SK-N-SH (cell line): ENCODE measurements around the gene HK3. TPM values are rescaled to one million over a fixed set of nuclear protein-coding genes. Genes with fewer than 3 reads are reported as not detected.

Experiments used
- CTCF ChIA-PET: fragments of 300-600, 350-600 bp; formaldehyde crosslinking; extraction: SDS; loops from one replicate; lab custom pipeline; 2021; lab: Yijun Ruan, JAX
- POLR2A ChIA-PET: fragments of 350-600 bp; sonication (Branson Sonifier 250); formaldehyde crosslinking; extraction: SDS; loops from one replicate; lab custom pipeline; 2020; ENCODE audit warnings: antibody characterized with exemption, inconsistent platforms; lab: Yijun Ruan, JAX
- DNase-seq: peaks from one replicate; pipeline ENCODE4 v3.0.0; 2012
- H2AFZ ChIP-seq: fragments of 200-600 bp; sonication (generic); 2 replicates; pipeline ENCODE4 v1.8.1; 2016; ENCODE audit warnings: antibody characterized with exemption, mild to moderate bottlenecking, low read depth
- H3F3A ChIP-seq: fragments of 200-600 bp; sonication (generic); replicated peaks from 2 replicates; pipeline ENCODE3; 2016; ENCODE audit warnings: antibody characterized with exemption, mild to moderate bottlenecking; ENCODE audit not compliant: insufficient read depth
- H3K27ac ChIP-seq, 2 experiments: fragments of 200-500 bp in 1 of 2; fragments of 200-600 bp in 1 of 2; sonication (Bioruptor generic) in 1 of 2; sonication (generic), shearing (Covaris generic) in 1 of 2; 2 replicates each; pipeline versions ENCODE4 v1.5.1 to v1.6.1; 2014 to 2016; ENCODE audit warnings: low read depth in 2 of 2, inconsistent platforms in 1 of 2, low read length in 1 of 2, mild to moderate bottlenecking in 1 of 2, mixed read lengths in 1 of 2
- H3K27me3 ChIP-seq: fragments of 200-600 bp; sonication (generic), shearing (Covaris generic); 2 replicates; pipeline ENCODE4 v1.6.1; 2016; ENCODE audit warnings: mixed run types; ENCODE audit not compliant: insufficient read depth
- H3K36me3 ChIP-seq, 2 experiments: fragments of 200-500 bp in 1 of 2; fragments of 200-600 bp in 1 of 2; sonication (Bioruptor generic) in 1 of 2; sonication (generic) in 1 of 2; replicated peaks in 1 of 2; 2 replicates each; pipeline versions ENCODE3 to v1.5.1; 2014 to 2016; ENCODE audit warnings: low read length in 1 of 2, mild to moderate bottlenecking in 1 of 2; ENCODE audit not compliant: insufficient read depth in 2 of 2, control insufficient read depth in 1 of 2
- H3K4me1 ChIP-seq, 2 experiments: fragments of 200-500 bp in 1 of 2; fragments of 200-600 bp in 1 of 2; sonication (Bioruptor generic) in 1 of 2; sonication (generic), shearing (Covaris generic) in 1 of 2; 2 replicates each; pipeline versions ENCODE4 v1.5.1 to v1.6.1; 2014 to 2016; ENCODE audit warnings: low read depth in 1 of 2, low read length in 1 of 2, mixed run types in 1 of 2; ENCODE audit not compliant: insufficient read depth in 2 of 2, control insufficient read depth in 1 of 2
- H3K4me2 ChIP-seq: fragments of 200-600 bp; sonication (generic), shearing (Covaris generic); 2 replicates; pipeline ENCODE4 v1.6.1; 2017; ENCODE audit warnings: mixed run types
- H3K4me3 ChIP-seq, 2 experiments: fragments of 200-500 bp in 1 of 2; fragments of 200-600 bp in 1 of 2; sonication (Bioruptor generic) in 1 of 2; sonication (generic), shearing (Covaris generic) in 1 of 2; 2 replicates each; pipeline versions ENCODE4 v1.5.1 to v1.8.1; 2014 to 2016; ENCODE audit warnings: low read depth in 2 of 2, inconsistent platforms in 1 of 2, low read length in 1 of 2, mild to moderate bottlenecking in 1 of 2, mixed read lengths in 1 of 2, moderate library complexity in 1 of 2
- H3K79me2 ChIP-seq: fragments of 200-600 bp; sonication (generic); 2 replicates; pipeline ENCODE4 v1.8.1; 2017; ENCODE audit warnings: mild to moderate bottlenecking; ENCODE audit not compliant: insufficient read depth
- H3K9ac ChIP-seq: fragments of 200-600 bp; sonication (generic); 2 replicates; pipeline ENCODE4 v1.6.1; 2017; ENCODE audit warnings: mixed run types
- H3K9me2 ChIP-seq: fragments of 200-600 bp; sonication (generic); 2 replicates; pipeline ENCODE4 v1.6.1; 2017; ENCODE audit warnings: mixed run types
- H3K9me3 ChIP-seq: fragments of 200-600 bp; sonication (generic); 2 replicates; pipeline ENCODE4 v1.6.1; 2017; ENCODE audit warnings: mixed run types, mild to moderate bottlenecking, moderate library complexity
- H4K20me1 ChIP-seq: fragments of 200-600 bp; sonication (generic); 2 replicates; pipeline ENCODE4 v1.6.1; 2017; ENCODE audit warnings: mild to moderate bottlenecking, mixed run types; ENCODE audit not compliant: insufficient read depth
- CTCF ChIP-seq: fragments of 200-600 bp; sonication (generic); IDR thresholded peaks from 2 replicates; pipeline ENCODE4 v1.6.1; 2017; ENCODE audit warnings: antibody characterized with exemption, mild to moderate bottlenecking, moderate library complexity
- EP300 ChIP-seq, 2 experiments: IDR thresholded peaks; 2 replicates each; pipeline versions ENCODE4 v1.4.0 to v1.6.1; 2012; ENCODE audit warnings: borderline replicate concordance in 1 of 2, low read depth in 1 of 2, low read length in 1 of 2
- EZH2phosphoT487 ChIP-seq: fragments of 200-600 bp; sonication (generic); IDR thresholded peaks from 2 replicates; pipeline ENCODE4 v1.6.1; 2017; ENCODE audit warnings: low read depth, mixed run types, mild to moderate bottlenecking, antibody characterized with exemption, moderate library complexity, borderline replicate concordance
- IRF3 ChIP-seq: fragments of 150-350 bp; IDR thresholded peaks from 2 replicates; pipeline ENCODE4 v1.6.1; 2016; ENCODE audit warnings: mild to moderate bottlenecking, low read depth, low read length
- JUND ChIP-seq: IDR thresholded peaks from 2 replicates; pipeline ENCODE4 v1.4.0; 2012
- MXI1 ChIP-seq: IDR thresholded peaks from 2 replicates; pipeline ENCODE4 v1.6.1; 2012; ENCODE audit warnings: mild to moderate bottlenecking, low read depth, low read length, improper control_type of control experiment
- NFIC ChIP-seq: IDR thresholded peaks from 2 replicates; pipeline ENCODE4 v1.4.0; 2012; ENCODE audit warnings: borderline replicate concordance
- PBX3 ChIP-seq: IDR thresholded peaks from 2 replicates; pipeline ENCODE4; 2012
- POLR2AphosphoS5 ChIP-seq: IDR thresholded peaks from 2 replicates; pipeline ENCODE4 v1.6.1; 2012; ENCODE audit warnings: low read depth, low read length
- RAD21 ChIP-seq: IDR thresholded peaks from 2 replicates; pipeline ENCODE4 v1.6.1; 2012; ENCODE audit warnings: mild to moderate bottlenecking, low read length
- RCOR1 ChIP-seq: fragments of 150-350 bp; IDR thresholded peaks from 2 replicates; pipeline ENCODE4 v1.6.1; 2017; ENCODE audit warnings: antibody characterized with exemption, low read length
- RXRA ChIP-seq: IDR thresholded peaks from 2 replicates; pipeline ENCODE4 v1.4.0; 2012; ENCODE audit warnings: low read depth, mild to moderate bottlenecking, borderline replicate concordance
- SIN3A ChIP-seq: IDR thresholded peaks from 2 replicates; pipeline ENCODE4 v1.6.1; 2012; ENCODE audit warnings: low read depth, mild to moderate bottlenecking, low read length, moderate library complexity, borderline replicate concordance
- TCF12 ChIP-seq: IDR thresholded peaks from 2 replicates; pipeline ENCODE4 v1.4.0; 2012
- TEAD4 ChIP-seq: IDR thresholded peaks from 2 replicates; pipeline ENCODE4 v1.4.0; 2012; ENCODE audit warnings: mild to moderate bottlenecking, borderline replicate concordance; ENCODE audit not compliant: insufficient read depth
- USF1 ChIP-seq: IDR thresholded peaks from 2 replicates; pipeline ENCODE4 v1.4.0; 2012; ENCODE audit warnings: low read depth, borderline replicate concordance
- WGBS: methylation state at CpG from one replicate; pipeline ENCODE4 v1.1.6; 2017; ENCODE audit warnings: low lambda C conversion rate; 5-methylcytosine and 5-hydroxymethylcytosine counted together
- polyA plus RNA-seq, 3 experiments: library from polyadenylated mRNA; depleted of rRNA; stranded (reverse); fragments of >200 nt; gene quantifications; 2 replicates each; pipeline ENCODE4 v1.2.3, GENCODE V29; 2012
- TF ChIP-seq, protein P1 (sequence below): IDR thresholded peaks from 2 replicates; pipeline ENCODE4 v1.6.1; 2012; ENCODE audit warnings: mild to moderate bottlenecking, low read depth, low read length, moderate library complexity
- TF ChIP-seq, protein P2 (sequence below): fragments of 150-350 bp; IDR thresholded peaks from 2 replicates; pipeline ENCODE4 v1.6.1; 2017; ENCODE audit warnings: antibody characterized with exemption, low read length, low read depth, borderline replicate concordance

Gene HK3
- polyA plus RNA-seq, 1 of the 3 experiments (the other 2 are of a cell fraction) = 0.02 TPM

GRCh38 chr5:176832162-176832561 lies 67.0 kb downstream of the HK3 start:
- Histone ChIP-seq H3K4me1 (peaks cover 0 to 47% of the 10 kb centered on the region in 2 experiments; a peak in 2 of 4 replicates), H3K9me3 (no peaks in the 10 kb centered on the region), H3F3A (no peaks in the 10 kb centered on the region), H3K27me3 (peaks cover 4% of the 10 kb centered on the region; the same call in 1 of the 2 replicates), H2AFZ (no peak overlapping the region), H3K9me2 (no peaks in the 10 kb centered on the region), H3K27ac (no peak overlapping the region), H3K4me2 (no peak overlapping the region), H4K20me1 (no peaks in the 10 kb centered on the region), H3K36me3 (no peaks in the 10 kb centered on the region), H3K9ac (no peak overlapping the region), H3K4me3 (no peak overlapping the region), H3K79me2 (no peaks in the 10 kb centered on the region)
- CTCF ChIA-PET = interaction anchor here (0.6 to 2.0 kb wide), 8 partner anchors 12 to 175 kb away, joined by 3 to 4 read pairs (median 3); no protein-coding TSS in a partner anchor
- no peak for DNase-seq
- POLR2A ChIA-PET = no interaction called here
- 69% methylated on average over 5 of the region's 6 CpGs for WGBS
- no peak for TF ChIP-seq IRF3
- TF ChIP-seq, protein P1, sequence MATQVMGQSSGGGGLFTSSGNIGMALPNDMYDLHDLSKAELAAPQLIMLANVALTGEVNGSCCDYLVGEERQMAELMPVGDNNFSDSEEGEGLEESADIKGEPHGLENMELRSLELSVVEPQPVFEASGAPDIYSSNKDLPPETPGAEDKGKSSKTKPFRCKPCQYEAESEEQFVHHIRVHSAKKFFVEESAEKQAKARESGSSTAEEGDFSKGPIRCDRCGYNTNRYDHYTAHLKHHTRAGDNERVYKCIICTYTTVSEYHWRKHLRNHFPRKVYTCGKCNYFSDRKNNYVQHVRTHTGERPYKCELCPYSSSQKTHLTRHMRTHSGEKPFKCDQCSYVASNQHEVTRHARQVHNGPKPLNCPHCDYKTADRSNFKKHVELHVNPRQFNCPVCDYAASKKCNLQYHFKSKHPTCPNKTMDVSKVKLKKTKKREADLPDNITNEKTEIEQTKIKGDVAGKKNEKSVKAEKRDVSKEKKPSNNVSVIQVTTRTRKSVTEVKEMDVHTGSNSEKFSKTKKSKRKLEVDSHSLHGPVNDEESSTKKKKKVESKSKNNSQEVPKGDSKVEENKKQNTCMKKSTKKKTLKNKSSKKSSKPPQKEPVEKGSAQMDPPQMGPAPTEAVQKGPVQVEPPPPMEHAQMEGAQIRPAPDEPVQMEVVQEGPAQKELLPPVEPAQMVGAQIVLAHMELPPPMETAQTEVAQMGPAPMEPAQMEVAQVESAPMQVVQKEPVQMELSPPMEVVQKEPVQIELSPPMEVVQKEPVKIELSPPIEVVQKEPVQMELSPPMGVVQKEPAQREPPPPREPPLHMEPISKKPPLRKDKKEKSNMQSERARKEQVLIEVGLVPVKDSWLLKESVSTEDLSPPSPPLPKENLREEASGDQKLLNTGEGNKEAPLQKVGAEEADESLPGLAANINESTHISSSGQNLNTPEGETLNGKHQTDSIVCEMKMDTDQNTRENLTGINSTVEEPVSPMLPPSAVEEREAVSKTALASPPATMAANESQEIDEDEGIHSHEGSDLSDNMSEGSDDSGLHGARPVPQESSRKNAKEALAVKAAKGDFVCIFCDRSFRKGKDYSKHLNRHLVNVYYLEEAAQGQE = no peak
- TF ChIP-seq, protein P2, sequence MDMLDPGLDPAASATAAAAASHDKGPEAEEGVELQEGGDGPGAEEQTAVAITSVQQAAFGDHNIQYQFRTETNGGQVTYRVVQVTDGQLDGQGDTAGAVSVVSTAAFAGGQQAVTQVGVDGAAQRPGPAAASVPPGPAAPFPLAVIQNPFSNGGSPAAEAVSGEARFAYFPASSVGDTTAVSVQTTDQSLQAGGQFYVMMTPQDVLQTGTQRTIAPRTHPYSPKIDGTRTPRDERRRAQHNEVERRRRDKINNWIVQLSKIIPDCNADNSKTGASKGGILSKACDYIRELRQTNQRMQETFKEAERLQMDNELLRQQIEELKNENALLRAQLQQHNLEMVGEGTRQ = no peak
- TF ChIP-seq MXI1 = no peak
- no peak for TF ChIP-seq EP300 (IDR thresholded peaks at IDR 0.05; ENCODE audit: borderline replicate concordance in 1 of 2, low read depth in 1 of 2, low read length in 1 of 2)
- TF ChIP-seq RXRA = no peak
- no peak for TF ChIP-seq TEAD4
- TF ChIP-seq CTCF = no peak
- TF ChIP-seq RCOR1 = no peak
- no peak for TF ChIP-seq SIN3A
- TF ChIP-seq EZH2phosphoT487 = no peak
- no peak for TF ChIP-seq NFIC
- TF ChIP-seq PBX3 = no peak
- TF ChIP-seq USF1 = no peak
- TF ChIP-seq TCF12 = no peak
- no peak for TF ChIP-seq POLR2AphosphoS5
- no peak for TF ChIP-seq RAD21
- TF ChIP-seq JUND = no peak
